Measurements from ENCODE around the gene KDELR3. TPM values are rescaled to one million over a fixed set of nuclear protein-coding genes. Genes with fewer than 3 reads are reported as not detected.

KDELR3 gene
- total and polyA plus RNA-seq, 2 experiments from 2014 or later: 5.6 to 5.7 TPM

GRCh38 chr22:38431266-38432010 lies 36.5 kb upstream of the KDELR3 start:
- ATAC-seq (no peak; the same call in 2 of the 3 replicates), DNase-seq (ENCODE audit: low spot score) (no peak)
- Mint-ChIP-seq H3K4me1 (peaks cover 4% of the 10 kb centered on the region), H3K4me3 (no peak overlapping the region), H3K9me3 (no peaks in the 10 kb centered on the region; the same call in 2 of the 3 replicates), H3K27ac (0 out of 2 replicates have a peak overlapping the region, but pooled peaks have one; percentile 40), H3K27me3 (ENCODE audit: insufficient read depth, low read depth, poor library complexity) (peaks cover 15% of the 10 kb centered on the region), H3K36me3 (ENCODE audit: low read depth) (no peaks in the 10 kb centered on the region)
- H3K79me2 ChIP-seq (replicated peaks; ENCODE audit: insufficient read depth): no peaks in the 10 kb centered on the region
- H3F3A ChIP-seq (replicated peaks; ENCODE audit: low read depth): no peaks in the 10 kb centered on the region; the same call in 1 of the 2 replicates
- H3K4me2 ChIP-seq: no peak overlapping the region
- H3K36me3 ChIP-seq (ENCODE audit: insufficient read depth): no peaks in the 10 kb centered on the region
- H3K4me3 ChIP-seq: no peak overlapping the region
- no peaks in the 10 kb centered on the region for H4K20me1 ChIP-seq (replicated peaks; ENCODE audit: insufficient read depth)
- no peak overlapping the region for H3K27ac ChIP-seq (ENCODE audit: low read depth)
- no peaks in the 10 kb centered on the region for H3K4me1 ChIP-seq (ENCODE audit: insufficient read depth)
- H3K27me3 ChIP-seq (ENCODE audit: insufficient read depth): no peaks in the 10 kb centered on the region
- H2AFZ ChIP-seq: no peak overlapping the region
- TF ChIP-seq ETS1 (IDR thresholded peaks at IDR 0.05): no peak
- no peak for TF ChIP-seq REST (IDR thresholded peaks at IDR 0.05; ENCODE audit: unreplicated experiment)
- no peak for TF ChIP-seq EZH2 (IDR thresholded peaks at IDR 0.05; ENCODE audit: low read depth, unreplicated experiment)
- TF ChIP-seq CREB1 (CRISPR knock-in tag; IDR thresholded peaks at IDR 0.05; ENCODE audit: low read depth): no peak
- no peak for TF ChIP-seq STAT1 (IDR thresholded peaks at IDR 0.05; ENCODE audit: unreplicated experiment)
- TF ChIP-seq POLR2AphosphoS5 (IDR thresholded peaks at IDR 0.05; ENCODE audit: low read depth): no peak
- no peak for TF ChIP-seq ZNF462 (CRISPR knock-in tag; IDR thresholded peaks at IDR 0.05)
- no peak for TF ChIP-seq ZNF331 (CRISPR knock-in tag; IDR thresholded peaks at IDR 0.05; ENCODE audit: low read depth)
- no peak for TF ChIP-seq NANOG (IDR thresholded peaks at IDR 0.05; ENCODE audit: borderline replicate concordance)
- TF ChIP-seq ZNF114 (CRISPR knock-in tag; IDR thresholded peaks at IDR 0.05): no peak
- TF ChIP-seq EZH2phosphoT487 (IDR thresholded peaks at IDR 0.05; ENCODE audit: unreplicated experiment): no peak
- no peaks in the 10 kb centered on the region for H3K9me2 ChIP-seq (ENCODE audit: insufficient read depth)
